ENCODE results near the gene TFDP2.
"Not testable (repeated sequence)": the region's sequence is repeated elsewhere in the genome, so short reads cannot be mapped to it uniquely, and the experiment has no call there.

Gene TFDP2

DNA sequence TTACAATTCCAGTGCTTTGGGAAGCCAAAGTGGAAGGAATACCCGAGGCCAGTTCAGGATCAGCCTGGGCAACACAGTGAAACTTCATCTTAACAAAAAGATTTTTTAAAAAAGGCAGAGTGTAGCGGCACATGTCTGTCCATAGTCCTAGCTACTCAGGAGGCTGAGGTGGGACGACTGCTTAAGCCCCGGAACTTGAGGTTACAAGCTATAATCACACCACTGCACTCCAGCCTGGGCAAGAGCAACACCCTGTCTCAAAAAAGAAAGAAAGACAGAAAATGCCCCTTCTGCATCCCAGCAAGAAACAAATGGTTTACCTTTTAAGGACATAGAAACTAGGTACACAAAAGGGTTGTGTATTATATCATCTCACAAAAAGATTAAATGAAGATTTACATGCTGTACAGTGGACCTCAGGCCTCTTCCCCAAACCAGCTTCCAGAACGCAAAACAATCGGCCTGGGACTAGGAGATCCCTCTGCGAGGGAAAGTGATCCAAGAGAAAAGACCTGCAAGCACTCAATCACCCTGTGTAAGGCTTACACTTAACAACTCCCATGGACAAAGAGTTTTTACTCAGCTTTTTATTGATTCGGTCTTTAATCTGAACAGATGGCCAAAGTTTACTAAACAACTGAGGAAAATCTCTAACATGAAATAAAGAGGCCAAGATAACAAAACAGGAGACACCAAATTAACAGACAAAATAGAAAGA lies 21.2 kb downstream of the TFDP2 start:
- DNase-seq, result no peak

DNA sequence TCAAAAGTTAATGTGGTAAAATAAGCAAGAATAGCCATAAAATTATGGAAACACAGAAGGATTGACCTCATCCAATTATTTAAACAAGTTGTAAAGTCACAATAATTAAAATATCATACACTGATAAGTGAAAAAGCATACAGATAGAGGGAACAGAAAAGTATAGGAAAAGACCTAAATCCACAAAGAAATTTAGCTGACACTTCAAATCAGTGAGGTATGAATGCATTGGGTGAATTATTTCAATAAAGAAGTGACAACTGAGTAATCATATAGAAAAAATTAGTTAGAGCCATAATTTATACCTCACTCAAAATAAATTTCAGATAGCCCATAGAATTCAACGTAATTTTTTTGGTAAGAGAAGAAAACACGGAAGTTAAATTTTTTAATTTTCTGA lies 25.1 kb downstream of the TFDP2 start:
- DNase-seq, result no peak

DNA sequence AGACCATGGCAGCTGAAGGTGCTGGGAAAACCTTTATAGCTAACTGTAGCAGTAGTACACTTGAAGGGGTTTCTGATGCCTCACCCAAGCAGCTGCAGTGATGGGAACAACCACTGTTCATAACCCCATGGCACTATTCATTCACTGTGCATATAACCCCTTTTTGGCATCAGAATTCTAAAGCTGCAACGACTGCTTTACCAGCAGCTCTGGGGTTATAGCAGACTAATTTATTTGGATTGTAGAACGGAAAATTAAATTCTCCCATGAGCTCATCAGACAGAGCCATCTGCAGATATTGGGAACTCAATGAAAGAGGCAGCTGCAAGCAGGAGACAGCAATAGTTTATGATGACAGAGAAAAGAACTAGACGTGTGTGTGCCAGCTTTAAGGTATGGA lies 28.6 kb downstream of the TFDP2 start:
- no peak for DNase-seq

DNA sequence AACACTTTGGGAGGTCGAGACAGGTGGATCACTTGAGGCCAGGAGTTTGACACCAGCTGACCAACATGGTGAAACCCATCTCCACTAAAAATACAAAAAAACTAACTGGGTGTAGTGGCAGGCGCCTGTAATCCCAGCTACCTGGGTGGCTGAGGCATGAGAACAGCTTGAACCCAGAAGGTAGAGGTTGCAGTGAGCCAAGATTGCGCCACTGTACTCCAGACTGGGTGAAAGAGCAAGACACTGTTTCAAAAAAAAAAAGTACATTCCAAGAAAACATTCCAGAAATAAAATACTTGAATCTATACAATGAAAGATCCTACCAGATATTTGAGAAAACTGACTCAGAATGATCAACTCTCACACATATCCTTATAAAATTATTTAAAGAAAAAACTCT lies 30.4 kb downstream of the TFDP2 start:
- DNase-seq, result no peak

DNA sequence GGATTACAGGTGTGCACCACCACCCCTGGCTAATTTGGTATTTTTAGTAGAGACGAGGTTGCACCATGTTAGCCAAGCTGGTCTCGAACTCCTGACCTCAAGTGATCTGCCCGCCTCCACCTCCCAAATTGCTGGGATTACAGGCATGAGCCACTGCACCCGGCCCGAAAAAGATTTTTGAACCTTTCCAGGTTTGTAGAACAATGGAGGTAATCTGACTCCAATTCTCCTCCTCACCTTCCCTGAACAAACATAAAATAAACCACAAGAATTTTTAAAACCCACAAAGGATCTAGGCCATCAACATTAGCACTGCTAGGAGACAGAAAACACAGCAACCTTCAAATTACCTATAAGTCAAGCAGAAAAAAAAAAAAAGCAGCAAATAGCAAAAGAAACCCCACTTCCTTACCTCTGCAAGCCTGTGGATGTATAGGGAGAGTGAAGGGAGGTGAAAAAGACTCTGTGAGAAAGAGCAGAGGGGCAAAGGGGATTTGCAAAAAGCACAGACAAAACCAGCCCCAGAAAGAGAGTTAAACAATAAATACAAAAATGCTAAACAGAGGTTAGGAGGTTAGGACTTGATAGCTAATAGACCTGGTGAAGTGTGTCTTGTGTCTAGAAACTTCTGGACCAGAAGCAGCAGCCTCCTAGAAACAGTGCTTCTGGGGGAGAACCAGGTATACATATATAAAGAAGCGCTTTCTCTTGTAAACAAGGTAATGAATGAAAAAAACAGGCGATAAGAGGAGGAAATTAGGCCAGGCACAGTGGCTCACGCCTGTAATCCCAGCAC lies 32.1 kb downstream of the TFDP2 start:
- no peak for DNase-seq

DNA sequence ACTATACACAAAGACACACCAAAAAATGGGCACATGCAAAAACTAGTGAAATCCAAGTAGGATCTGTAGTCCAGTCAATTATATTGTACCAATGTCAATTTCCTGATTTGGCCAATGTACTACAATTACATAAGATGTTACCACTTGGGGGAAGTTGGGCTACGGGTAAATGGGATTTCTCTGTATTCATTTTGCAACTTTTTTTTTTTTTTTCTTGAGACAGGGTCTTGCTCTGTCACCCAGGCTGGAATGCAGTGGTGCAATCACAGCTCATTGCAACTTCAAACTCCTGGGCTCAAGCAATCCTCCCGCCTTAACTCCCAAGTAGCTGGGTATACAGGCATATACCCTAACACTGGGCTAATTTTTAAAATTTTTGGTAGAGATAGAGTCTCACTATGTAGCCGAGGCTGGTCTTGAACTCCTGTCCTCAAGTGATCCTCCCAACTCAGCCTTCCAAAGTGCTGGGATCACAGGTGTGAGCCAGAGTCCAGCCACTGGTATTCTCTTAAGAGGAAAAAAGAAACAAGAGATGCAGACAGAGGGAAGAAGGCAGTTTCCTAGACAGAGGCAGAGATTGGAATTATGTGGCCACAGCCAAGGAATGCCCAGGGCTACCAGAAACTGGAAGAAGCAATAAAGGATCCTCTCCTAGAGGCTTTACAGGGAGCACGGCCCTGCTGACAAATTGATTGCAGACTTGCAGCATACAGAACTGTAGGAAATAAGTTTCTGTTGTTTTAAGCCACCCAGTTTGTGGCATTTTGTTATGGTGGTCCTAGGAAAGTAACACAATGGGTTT lies 33.3 kb downstream of the TFDP2 start:
- no peak for DNase-seq

DNA sequence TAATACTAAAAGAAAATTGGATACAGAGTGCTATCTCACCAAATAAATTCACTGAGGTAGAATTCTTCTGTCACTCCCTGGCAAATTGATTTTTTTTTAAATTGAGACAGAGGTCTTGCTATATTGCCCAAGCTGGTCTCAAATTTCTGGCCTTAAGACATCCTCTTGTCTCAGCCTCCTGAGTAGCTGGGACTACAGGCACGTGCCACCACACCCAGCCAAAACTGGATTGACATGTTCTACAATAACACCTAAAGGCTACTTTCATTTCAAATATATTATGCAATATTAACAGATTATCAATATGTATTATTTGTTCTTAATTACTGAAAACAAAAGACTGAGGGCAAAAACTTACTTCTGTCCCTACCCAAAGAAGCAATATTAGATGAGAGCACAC lies 36.7 kb downstream of the TFDP2 start:
- DNase-seq, result no peak

DNA sequence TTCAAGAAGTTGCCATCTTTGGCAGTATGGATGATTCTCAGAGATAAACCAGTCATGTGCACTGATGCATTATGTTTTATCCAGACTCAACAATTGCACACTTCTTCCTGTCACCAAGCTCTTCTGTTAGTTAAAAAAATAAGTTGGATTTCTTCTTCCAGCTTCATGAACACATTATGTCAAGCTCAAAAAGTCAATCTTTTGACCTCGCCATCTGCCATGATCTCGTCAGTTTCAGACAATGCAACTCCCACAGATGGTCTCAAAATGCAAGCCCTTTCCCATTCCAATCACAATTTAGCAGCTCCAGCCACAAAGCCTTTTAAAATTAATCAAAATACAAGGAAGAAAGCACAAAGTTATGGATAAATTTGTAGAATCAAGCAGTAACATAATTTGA lies 42.8 kb downstream of the TFDP2 start:
- DNase-seq, result no peak

DNA sequence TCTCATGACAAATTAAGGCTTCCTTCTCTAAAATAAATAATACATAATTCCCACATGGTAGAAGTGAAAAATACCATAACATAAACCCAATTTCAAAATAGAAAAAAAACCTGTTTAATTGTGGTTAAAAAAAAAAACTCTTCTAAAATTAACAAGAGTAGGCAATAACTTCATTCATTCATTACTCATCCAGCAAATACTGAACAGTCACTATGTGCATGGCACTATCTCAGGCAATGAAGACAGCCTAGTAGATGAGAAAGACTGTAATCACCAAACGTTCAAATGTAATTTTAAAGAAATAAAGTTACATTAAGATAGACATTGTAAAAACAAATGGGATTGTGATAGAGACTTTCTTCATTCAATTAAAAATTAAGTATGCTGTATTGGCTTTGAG lies 43.4 kb downstream of the TFDP2 start:
- DNase-seq, result no peak

DNA sequence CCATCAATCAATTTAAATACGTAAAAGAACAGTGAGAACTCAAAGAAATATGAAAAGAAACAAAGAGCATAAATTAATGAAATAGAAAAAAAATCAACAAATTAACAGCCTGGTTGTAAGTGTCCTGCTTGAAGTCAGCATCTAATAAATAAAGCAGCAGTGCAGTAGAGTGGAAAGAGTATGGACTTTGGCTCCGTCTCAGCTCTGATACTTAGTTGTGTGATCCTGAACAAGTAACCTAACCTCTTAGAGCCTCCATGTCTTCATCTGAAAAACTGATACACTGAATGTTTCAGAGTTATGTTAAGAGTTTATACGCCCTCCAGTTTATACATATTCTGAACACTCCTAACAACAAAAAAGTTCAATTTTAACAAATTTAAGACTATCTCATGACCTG lies 44.6 kb downstream of the TFDP2 start:
- no peak for DNase-seq

DNA sequence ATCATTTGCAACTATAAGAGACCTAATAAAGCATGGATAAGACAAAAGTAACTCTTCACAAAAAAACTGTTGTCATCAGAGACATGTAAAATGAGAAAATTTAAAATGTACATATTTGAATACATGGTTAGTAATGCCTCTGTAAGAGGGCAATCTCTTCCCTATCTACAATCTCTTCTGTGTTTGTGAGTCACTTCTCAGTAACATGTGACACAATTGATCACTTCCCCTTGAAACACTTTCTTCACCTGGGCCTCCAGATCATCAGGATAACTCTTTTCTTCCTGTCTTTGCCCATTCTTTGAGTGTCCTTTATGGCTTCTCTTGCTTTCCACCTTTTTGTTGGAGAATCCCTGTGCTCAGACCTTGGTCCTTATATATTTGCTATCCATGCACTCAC lies 50.4 kb downstream of the TFDP2 start:
- no peak for DNase-seq

DNA sequence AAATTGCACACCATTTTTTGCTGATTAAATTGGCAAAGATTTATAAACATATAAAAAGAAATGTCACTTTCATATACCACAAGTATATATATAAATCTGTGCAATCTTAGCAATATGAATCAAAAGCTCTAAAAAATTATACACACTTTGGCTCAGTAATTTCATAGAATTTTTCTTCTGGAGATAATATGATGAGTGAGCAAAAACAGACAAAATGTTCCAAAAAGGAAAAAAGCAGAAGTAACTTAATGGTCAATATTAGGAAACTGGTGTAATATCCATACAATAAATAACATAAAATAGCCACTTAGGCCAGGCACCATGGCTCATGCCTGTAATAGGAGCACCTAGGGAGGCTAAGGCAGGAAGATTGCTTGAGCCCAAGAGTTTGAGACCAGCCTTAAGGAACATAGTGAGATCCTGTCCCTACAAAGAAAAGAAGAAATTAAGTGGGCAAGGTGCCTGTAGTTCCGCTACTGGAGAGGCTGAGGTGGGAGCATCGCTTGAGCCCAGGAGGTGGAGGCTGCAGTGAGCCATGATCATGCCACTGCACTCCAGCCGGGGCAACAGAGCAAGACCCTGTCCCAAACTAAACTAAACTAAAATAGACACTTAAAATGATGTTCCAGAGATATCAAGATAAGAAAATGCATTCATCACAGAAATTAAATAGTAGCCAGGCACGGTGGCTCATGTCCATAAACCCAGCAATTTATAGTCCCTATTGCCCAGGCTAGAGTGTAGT lies 52.1 kb downstream of the TFDP2 start:
- no peak for DNase-seq

DNA sequence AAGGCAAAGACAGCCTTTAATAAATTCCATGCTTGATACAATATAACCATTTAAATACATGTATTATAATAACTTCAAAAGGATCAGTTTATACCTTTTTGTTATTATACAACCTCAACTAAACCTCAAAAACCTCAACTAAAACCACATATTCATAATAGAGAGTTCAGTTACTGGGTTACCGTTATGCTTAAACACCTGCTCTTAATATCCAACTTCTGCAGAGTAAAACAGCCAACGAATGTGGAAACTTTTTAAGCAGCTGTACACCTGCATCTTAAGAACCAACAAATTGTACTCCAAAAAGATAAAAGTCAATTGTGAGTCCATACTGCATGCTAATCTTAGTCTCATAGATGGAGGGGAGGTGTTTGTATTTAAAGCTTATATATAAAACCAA lies 53.5 kb downstream of the TFDP2 start:
- DNase-seq, result no peak

DNA sequence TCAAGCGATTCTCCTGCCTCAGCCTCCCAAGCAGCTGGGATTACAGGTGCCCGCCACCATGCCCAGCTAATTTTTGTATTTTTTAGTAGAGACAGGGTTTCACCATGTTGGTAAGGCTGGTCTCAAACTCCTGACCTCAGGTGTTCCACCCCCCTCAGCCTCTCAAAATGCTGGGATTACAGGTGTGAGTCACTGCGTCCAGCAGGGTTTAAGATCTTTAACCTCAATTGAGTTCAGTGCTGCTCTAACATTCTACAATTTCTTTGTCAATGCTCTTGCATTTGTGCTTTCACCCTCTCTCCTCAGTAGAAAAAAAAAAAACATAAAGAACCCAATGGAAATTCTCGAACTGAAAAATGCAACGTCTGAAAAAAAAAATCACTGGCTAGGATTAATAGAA lies 60.4 kb downstream of the TFDP2 start:
- not testable (repeated sequence) for DNase-seq

DNA sequence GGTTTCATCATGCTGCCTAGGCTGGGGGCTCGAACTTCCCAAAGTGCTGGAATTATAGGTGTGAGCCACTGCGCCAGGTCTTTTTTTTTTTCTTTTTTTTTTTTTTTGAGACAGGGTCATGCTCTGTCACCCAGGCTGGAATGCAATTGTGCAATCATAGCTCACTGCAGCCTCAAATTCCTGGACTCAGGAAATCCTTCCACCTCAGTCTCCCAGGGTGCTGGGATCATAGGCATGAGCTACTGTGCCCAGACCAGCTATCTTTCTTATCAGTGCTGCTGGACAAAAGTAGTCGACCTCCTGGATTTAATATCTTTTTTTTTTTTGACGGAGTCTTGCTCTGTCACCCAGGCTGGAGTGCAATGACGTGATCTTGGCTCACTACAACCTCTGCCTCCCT lies 60.8 kb downstream of the TFDP2 start:
- no peak for DNase-seq

DNA sequence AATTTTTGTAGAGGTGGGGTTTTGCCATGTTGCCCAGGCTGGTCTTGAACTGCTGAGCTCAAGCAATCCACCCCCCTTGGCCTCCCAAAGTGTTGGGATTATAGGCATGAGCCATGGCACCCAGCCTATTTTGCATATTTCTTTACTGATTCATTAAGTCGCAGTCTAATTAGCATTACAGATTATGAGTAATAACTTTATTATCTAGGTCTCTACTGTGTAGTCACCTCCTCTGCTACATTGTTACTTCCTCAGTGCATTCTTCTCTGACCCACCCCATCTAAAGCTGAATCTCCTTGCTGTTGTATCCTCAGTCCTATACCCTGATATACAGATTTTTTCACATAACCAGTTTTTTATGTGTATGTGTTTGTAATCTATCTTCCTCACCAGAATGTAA lies 61.7 kb downstream of the TFDP2 start:
- DNase-seq, result no peak

DNA sequence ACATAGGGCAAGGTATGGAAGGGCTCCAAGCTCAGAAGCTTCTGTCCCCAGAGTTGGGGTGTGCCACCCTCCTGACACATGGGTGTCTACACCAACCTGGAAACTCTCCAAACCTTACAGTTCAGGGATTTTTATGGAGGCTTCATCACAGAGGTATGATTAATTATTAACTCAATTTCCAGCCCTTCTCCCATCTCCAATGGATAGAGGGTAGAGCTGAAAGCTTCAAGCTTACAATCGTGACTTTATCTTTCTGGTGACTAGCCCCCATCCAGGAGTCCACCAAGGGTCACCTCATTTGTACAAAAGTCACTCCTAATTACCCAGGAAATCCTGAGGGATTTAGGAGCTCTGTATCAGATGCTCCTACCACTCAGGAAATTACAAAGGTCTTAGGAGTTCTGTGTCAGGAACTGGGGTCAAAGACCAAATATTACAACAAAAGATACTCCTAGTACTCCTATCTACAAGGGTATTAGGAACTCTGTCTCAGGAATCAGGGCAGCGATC lies 62.7 kb downstream of the TFDP2 start:
- DNase-seq, result no peak

DNA sequence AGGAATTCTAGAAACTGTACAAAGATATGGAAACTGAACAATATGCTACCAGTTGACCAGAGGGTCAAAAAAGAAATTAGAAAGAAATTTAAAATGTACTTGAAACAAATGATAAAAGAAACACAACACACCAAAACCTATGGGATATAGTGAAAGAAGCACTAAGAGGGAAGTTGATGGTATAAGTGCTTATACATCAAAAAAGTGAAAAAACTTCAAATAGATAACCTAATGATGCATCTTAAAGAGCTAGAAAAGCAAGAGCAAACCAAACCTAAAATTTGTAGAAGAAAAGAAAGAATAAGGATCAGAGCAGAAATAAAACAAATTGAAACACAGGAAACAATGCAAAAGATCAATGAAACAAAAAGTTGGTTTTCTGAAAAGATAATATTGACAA lies 68.2 kb downstream of the TFDP2 start:
- DNase-seq, result no peak

DNA sequence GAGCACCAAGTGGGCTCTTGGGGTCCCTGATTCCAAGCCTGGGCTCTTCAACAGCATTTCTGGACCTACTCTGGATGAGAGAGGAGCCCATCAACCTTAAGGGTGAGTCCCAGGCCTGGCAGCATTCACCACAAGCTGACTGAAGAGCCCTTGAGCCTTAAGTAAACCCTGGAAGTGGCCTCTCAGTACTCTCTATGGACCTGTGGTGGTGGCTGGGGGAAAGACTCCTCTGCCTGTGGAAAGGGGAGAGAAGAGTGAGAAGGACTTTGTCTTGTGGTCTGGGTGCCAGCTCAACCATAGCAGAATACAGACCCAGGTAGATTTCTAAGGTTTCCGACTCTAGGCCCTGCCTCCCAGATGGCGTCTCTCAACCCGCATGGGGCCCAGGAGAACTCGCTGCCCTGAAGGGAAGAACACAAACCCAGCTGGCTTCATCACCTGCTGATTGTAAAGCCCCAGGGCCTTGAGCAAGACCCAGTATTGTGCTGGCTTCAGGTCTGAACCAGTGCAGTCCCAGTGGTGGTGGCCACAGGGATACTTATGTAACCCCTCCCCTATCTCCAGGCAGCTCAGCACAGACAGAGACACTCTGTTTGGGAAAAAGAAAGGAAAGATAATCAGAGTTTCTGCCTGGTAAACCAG lies 71.4 kb downstream of the TFDP2 start:
- DNase-seq, result no peak

DNA sequence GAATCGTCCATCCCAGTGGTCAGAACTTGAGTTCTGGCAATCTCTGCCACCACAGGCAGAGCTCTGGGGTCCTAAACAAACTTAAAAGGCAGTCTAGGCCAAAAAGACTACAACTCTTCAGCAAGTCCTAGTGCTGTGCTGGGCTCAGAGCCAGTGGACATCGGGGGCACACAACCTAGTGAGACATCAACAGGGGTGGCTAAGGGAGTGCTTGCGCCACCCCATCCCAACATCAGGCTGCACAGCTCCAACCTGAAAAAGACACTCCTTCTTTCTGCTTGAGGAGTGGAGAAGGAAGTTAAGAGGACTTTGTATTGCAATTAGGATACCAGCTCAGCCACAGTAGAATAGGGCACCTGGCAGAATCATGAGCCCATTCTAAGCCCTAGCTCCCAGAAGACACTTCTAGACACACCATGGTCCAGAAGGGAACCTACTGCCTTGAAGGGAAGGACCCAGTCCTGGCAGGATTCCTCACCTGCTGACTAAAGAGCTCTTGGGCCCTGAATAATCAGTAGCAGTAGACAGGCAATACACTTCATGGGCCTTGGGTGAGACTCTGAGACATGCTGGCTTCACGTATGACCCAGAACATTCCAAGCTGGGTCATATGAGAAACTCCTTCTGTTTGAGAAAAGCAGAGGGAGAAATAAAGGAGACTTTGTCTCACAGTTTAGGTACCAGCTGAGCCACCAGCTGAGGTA lies 72.0 kb downstream of the TFDP2 start:
- DNase-seq, result no peak

DNA sequence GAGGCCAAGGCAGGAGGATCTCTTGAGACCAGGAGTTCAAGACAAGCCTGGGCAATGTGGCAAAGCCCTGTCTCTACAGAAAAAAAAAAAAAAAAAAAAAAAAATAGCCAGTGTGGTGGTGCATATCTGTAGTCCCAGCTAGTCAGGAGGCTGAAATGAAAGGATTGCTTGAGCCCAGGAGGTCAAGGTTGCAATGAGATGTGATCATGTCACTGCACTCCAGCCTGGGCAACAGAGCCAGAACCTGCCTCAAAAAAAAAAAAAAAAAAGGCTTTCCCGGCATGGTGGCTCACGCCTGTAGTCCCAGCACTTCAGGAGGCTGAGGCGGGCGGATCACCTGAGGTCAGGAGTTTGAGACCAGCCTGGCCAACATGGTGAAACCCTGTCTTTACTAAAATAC lies 73.7 kb downstream of the TFDP2 start:
- not testable (repeated sequence) for DNase-seq

DNA sequence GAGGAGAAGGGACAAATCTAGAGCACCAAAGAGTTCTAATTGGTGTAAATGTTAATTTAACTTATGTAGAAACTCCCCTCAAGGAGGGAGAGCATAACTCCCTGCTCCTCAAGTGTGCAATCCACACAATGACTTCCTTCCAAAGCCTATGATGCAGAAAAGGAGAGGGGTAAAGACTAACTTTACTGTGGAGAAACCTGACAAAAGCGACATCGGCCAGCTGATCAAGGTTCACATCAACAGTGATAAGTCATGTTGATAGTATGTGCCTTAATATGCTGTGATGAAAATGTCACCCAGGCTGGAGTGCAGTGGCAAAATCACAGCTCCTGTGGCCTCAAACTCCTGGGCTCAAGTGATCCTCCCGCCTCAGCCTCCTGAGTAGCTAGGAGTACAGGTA lies 76.5 kb downstream of the TFDP2 start:
- DNase-seq, result no peak
